GM10266 (cell line): ENCODE results near the gene DOCK11.
"Not testable (repeated sequence)": the region's sequence is repeated elsewhere in the genome, so short reads cannot be mapped to it uniquely, and the experiment has no call there.

Experiments
- DNase-seq: peaks from one replicate; pipeline ENCODE4 v3.0.0; 2012; ENCODE audit errors: extremely low spot score
- CTCF ChIP-seq: IDR thresholded peaks from 2 replicates; pipeline ENCODE4 v1.5.1; 2012; ENCODE audit warnings: mild to moderate bottlenecking, low read depth; ENCODE audit not compliant: control insufficient read depth, insufficient read depth; ENCODE audit errors: missing control alignments

DOCK11 gene

GRCh38 chrX:118726887-118727685 lies 231.5 kb downstream of the DOCK11 start, which contains the start of gene IL13RA1:
Gene IL13RA1, plus strand, starts transcription at chrX:118727606. Its CDS starts 33 bp downstream, at chrX:118727639.
- TF ChIP-seq CTCF = no peak
- DNase-seq = peak; percentile 63

- DNase-seq = no peak
- TF ChIP-seq CTCF = no peak
Measured at GRCh38 chrX:118727686-118728339, 232.2 kb downstream of the DOCK11 start.

- no peak for DNase-seq
Measured at GRCh38 chrX:118729042-118729652, 233.5 kb downstream of the DOCK11 start.

GRCh38 chrX:118730500-118731247 lies 235.1 kb downstream of the DOCK11 start:
- no peak for TF ChIP-seq CTCF

More at GRCh38 chrX:118729042-118729652, 233.5 kb downstream of the DOCK11 start:
- no peak for TF ChIP-seq CTCF

GRCh38 chrX:118732551-118732950 lies 236.9 kb downstream of the DOCK11 start:
- DNase-seq = not testable (repeated sequence)

More at GRCh38 chrX:118730500-118731247, 235.1 kb downstream of the DOCK11 start:
- no peak for DNase-seq

- DNase-seq = no peak
- no peak for TF ChIP-seq CTCF
Measured at GRCh38 chrX:118734909-118735308, 239.3 kb downstream of the DOCK11 start.
